Measurements from ENCODE around the gene ABHD12B.

The ABHD12B gene

DNA sequence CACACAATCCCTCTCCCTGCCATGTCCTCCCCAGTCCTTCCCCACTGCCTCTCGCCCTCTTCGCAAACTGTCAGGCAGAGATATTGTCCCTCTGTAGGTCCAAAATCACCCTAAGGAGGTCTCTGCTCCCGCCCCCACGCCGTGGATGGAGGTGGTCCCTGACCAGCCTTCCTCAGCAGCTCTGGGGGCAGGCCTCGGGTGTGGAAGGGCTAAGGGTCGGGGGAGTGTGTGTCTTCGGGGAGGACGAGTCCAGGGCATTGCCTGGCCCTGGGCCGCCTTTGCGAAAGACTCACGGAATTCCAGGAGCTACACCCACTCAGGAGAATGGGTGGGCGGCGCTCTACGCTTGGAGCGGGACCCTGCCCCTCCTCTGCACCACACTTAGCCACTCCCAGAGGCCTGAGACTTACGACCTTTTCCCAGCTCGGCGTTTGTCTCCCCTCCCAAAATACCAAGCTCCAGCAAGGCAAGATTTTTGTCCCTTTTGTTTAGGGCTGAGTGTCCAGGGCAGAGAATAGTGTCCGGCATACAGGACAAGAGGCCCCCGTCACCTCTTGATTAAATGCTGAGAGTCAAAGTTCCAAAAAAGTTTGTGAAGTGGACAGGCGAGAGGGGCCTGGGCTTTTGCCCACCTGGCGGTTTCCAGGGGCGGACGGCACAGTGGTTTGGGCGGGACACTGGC is 71.5 kb downstream of the ABHD12B start:
- no peak for TF ChIP-seq CTCF (IDR thresholded peaks at IDR 0.05; ENCODE audit: low read depth, low read length, missing control alignments)
- peak overlapping the region; percentile 94 for H3K4me3 ChIP-seq (replicated peaks; ENCODE audit: low read depth, low read length)
- no peak for DNase-seq (ENCODE audit: extremely low read depth, low read depth)

DNA sequence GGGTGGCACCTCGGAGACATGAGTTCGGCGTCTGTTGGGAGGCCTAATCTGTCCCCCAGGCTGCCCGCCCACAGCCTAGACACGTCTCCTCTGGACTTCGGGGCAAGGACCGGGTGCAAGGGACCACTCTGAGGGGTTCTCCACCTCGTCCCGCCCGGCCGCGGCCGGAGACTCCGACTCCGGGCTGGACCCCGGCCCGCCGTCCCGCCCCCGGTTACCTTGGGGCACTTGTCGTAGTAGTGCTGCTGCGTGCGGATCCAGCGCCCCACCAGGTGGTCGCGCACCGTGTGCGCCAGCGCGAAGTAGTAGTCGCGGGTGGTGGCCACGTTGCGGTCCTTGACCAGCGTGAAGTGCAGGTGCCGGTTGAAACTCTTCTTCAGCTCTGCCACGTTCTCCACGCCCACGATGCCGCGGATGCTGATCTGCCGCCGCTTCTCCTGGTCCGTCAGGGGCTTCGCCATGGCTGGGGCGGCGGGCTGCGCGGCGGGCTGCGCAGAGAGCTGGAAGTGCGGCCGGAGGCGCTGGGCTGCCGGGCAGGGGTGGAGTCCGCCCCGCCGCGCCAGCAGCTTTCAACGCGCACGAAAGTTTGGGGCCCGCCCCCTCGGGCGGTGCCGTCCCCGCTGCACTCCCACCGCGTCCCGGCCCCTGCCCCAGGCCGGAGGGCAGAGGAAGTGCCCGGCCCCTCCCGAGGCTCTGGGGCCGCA is 72.2 kb downstream of the ABHD12B start, which contains the start of gene PYGL:
PYGL (minus strand) TSS at position 541 of the 704 bp plus-strand sequence; CDS start at position 461, 80 bp downstream.
- H3K4me3 ChIP-seq (replicated peaks; ENCODE audit: low read depth, low read length) = peak within 1 kb of the TSS; percentile 94
- TF ChIP-seq CTCF (IDR thresholded peaks at IDR 0.05; ENCODE audit: low read depth, low read length, missing control alignments) = no peak
- DNase-seq (ENCODE audit: extremely low read depth, low read depth) = no peak

- DNase-seq (ENCODE audit: extremely low read depth, low read depth) = no peak
- H3K4me3 ChIP-seq (replicated peaks; ENCODE audit: low read depth, low read length) = peak overlapping the region; percentile 94
- no peak for TF ChIP-seq CTCF (IDR thresholded peaks at IDR 0.05; ENCODE audit: low read depth, low read length, missing control alignments)
Observed at GRCh38 chr14:50944647-50945413, 73.0 kb downstream of the ABHD12B start.

DNA sequence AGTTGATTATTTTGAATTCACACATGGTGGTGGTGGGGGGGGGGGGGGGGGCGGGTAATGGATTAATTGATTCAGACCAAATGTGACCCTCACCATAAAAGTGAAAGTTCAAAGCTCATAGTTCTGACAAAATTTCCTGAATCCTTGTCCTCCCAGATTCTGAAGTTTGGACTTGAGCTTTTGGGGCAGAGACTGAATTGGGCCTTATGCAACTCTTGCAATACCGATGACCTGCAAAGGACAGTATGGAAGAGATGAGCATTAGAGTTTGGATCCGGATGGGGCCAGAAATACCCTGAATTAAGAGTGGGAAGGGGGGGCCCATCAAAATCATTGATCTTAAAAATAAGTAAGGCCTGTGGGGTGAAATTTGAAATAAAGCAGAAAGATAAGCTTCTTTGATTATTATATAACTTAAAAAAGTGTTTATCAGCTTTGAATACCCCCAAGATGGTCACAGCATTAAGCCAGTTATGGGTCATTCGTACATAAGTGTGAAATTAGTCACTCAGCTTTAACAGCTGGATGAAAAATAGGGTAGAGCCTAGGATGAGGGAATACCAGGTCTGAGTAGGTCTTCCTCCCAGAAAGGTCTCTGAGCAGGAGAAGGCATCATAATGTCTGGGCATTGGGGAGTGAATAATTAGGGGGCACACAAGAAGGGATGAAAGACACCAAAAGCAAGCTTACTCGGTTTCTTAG is 74.5 kb downstream of the ABHD12B start:
- TF ChIP-seq CTCF (IDR thresholded peaks at IDR 0.05; ENCODE audit: low read depth, low read length, missing control alignments) = no peak
- H3K4me3 ChIP-seq (replicated peaks; ENCODE audit: low read depth, low read length) = no peak overlapping the region
- DNase-seq (ENCODE audit: extremely low read depth, low read depth) = no peak

GRCh38 chr14:50947446-50947845 is 75.6 kb downstream of the ABHD12B start:
- peak; percentile 32 for DNase-seq (ENCODE audit: extremely low read depth, low read depth)
- TF ChIP-seq CTCF (IDR thresholded peaks at IDR 0.05; ENCODE audit: low read depth, low read length, missing control alignments) = no peak
- H3K4me3 ChIP-seq (replicated peaks; ENCODE audit: low read depth, low read length) = no peak overlapping the region

GRCh38 chr14:50948205-50948604 is 76.4 kb downstream of the ABHD12B start:
- TF ChIP-seq CTCF (IDR thresholded peaks at IDR 0.05; ENCODE audit: low read depth, low read length, missing control alignments) = no peak
- DNase-seq (ENCODE audit: extremely low read depth, low read depth) = no peak
- no peak overlapping the region for H3K4me3 ChIP-seq (replicated peaks; ENCODE audit: low read depth, low read length)

Data from HFF-Myc (cell line).